Keratinocyte (primary cell): Measurements from ENCODE around the gene KHDC4. TPM values are rescaled to one million over a fixed set of nuclear protein-coding genes. Genes with fewer than 3 reads are reported as not detected.

Source experiments
- DNase-seq: peaks from one replicate; pipeline ENCODE4 v3.0.0-alpha.2; 2011; ENCODE audit warnings: low read depth, missing footprints, low spot score
- FAIRE-seq: peaks from 2 replicates; lab custom pipeline; 2011; peaks lifted over from hg19 to GRCh38; lab: Jason Lieb, UNC
- H2AFZ ChIP-seq: 2 replicates; pipeline ENCODE4 v1.6.0; 2012; ENCODE audit warnings: low read length, control low read depth, inconsistent platforms; ENCODE audit not compliant: control insufficient read depth
- H3K27ac ChIP-seq: 2 replicates; pipeline ENCODE4 v1.5.1; 2011; ENCODE audit warnings: low read length; ENCODE audit not compliant: control insufficient read depth, insufficient read depth
- H3K27me3 ChIP-seq: 3 replicates; pipeline ENCODE4 v1.6.0; 2011; ENCODE audit warnings: low read length; ENCODE audit not compliant: control insufficient read depth, insufficient read depth; ENCODE audit errors: extremely low read depth
- H3K36me3 ChIP-seq, 2 experiments: 2 replicates in 1 of 2; 3 replicates in 1 of 2; pipeline ENCODE4 v1.5.1; 2011; ENCODE audit warnings: low read length in 2 of 2, mild to moderate bottlenecking in 1 of 2; ENCODE audit not compliant: control insufficient read depth in 2 of 2, insufficient read depth in 2 of 2; ENCODE audit errors: extremely low read depth in 1 of 2
- H3K4me1 ChIP-seq: 3 replicates; pipeline ENCODE4 v1.5.1; 2011; ENCODE audit warnings: low read length; ENCODE audit not compliant: control insufficient read depth, insufficient read depth; ENCODE audit errors: extremely low read depth
- H3K4me2 ChIP-seq: 3 replicates; pipeline ENCODE4 v1.6.0; 2011; ENCODE audit warnings: low read depth, low read length; ENCODE audit not compliant: control insufficient read depth, insufficient read depth; ENCODE audit errors: extremely low read depth
- H3K4me3 ChIP-seq, 3 experiments: fragments of 200-600 bp in 1 of 3; sonication (generic) in 1 of 3; 2 replicates in 2 of 3; 3 replicates in 1 of 3; pipeline ENCODE4 v1.5.1; 2011 to 2016; ENCODE audit warnings: low read length in 3 of 3, mild to moderate bottlenecking in 3 of 3, control low read depth in 2 of 3, inconsistent platforms in 1 of 3, low read depth in 1 of 3, mixed read lengths in 1 of 3, mixed run types in 1 of 3, moderate library complexity in 1 of 3; ENCODE audit not compliant: control insufficient read depth in 2 of 3, insufficient read depth in 2 of 3; ENCODE audit errors: extremely low read depth in 1 of 3
- H3K79me2 ChIP-seq: 2 replicates; pipeline ENCODE4 v1.6.0; 2012; ENCODE audit warnings: low read length; ENCODE audit not compliant: control insufficient read depth, insufficient read depth
- H3K9ac ChIP-seq: 3 replicates; pipeline ENCODE4 v1.6.0; 2011; ENCODE audit warnings: low read length; ENCODE audit not compliant: control insufficient read depth, insufficient read depth; ENCODE audit errors: extremely low read depth
- H3K9me1 ChIP-seq: 3 replicates; pipeline ENCODE4 v1.6.0; 2011; ENCODE audit warnings: low read length; ENCODE audit not compliant: control insufficient read depth, insufficient read depth; ENCODE audit errors: extremely low read depth
- H3K9me3 ChIP-seq: 2 replicates; pipeline ENCODE4 v1.5.1; 2012; ENCODE audit warnings: low read depth, low read length; ENCODE audit not compliant: control insufficient read depth
- H4K20me1 ChIP-seq: 3 replicates; pipeline ENCODE4 v1.6.0; 2011; ENCODE audit warnings: low read length; ENCODE audit not compliant: control insufficient read depth, insufficient read depth; ENCODE audit errors: extremely low read depth
- CTCF ChIP-seq, 3 experiments: IDR thresholded peaks in 1 of 3; conservative IDR thresholded peaks in 1 of 3; optimal IDR thresholded peaks in 1 of 3; 2 replicates in 2 of 3; 3 replicates in 1 of 3; pipeline versions ENCODE3 to v1.5.1; 2011; ENCODE audit warnings: low read length in 3 of 3, mild to moderate bottlenecking in 3 of 3, moderate library complexity in 2 of 3, control low read depth in 1 of 3, inconsistent platforms in 1 of 3; ENCODE audit not compliant: insufficient read depth in 2 of 3; ENCODE audit errors: extremely low read depth in 1 of 3
- EZH2 ChIP-seq: IDR thresholded peaks from one replicate; pipeline ENCODE4 v1.6.1; 2012; ENCODE audit warnings: inconsistent platforms, mild to moderate bottlenecking, low read length, moderate library complexity
- dilution Hi-C: fragments of 300-500 bp; cut with MboI; formaldehyde crosslinking; loops from one replicate; pipeline ENCODE4 v1.7.0; 2020; ENCODE audit warnings: low sequenced_read_pairs; ENCODE audit not compliant: extremely low pct_ligation_motif_present
- polyA plus RNA-seq, 5 experiments: library from polyadenylated mRNA; depleted of rRNA in 3 of 5; stranded (reverse) in 3 of 5; stranded (forward) in 1 of 5; unstranded in 1 of 5; fragments of >200 nt; gene quantifications; 1 replicate in 1 of 5; 2 replicates in 3 of 5; 3 replicates in 1 of 5; pipeline versions ENCODE4 v1.2.1 to v1.2.3, GENCODE V29; 2011 to 2012; ENCODE audit warnings: missing spikeins in 2 of 5, low read depth in 1 of 5, low replicate concordance in 1 of 5

The KHDC4 gene
- polyA plus RNA-seq, 1 donor (not counting 4 experiments of a cell fraction or from before 2014, with no cell fraction given), result 51.3 TPM

GRCh38 chr1:155899683-155900082, 34.5 kb downstream of the KHDC4 start:
- Histone ChIP-seq H3K4me3 (no peak overlapping the region), H3K9me3 (no peaks in the 10 kb centered on the region), H4K20me1 (no peaks in the 10 kb centered on the region), H3K27ac (no peak overlapping the region), H3K4me2 (no peak overlapping the region), H3K27me3 (no peaks in the 10 kb centered on the region), H2AFZ (no peak overlapping the region), H3K79me2 (no peaks in the 10 kb centered on the region), H3K36me3 (peaks cover 22 to 30% of the 10 kb centered on the region in 2 experiments), H3K9me1 (no peaks in the 10 kb centered on the region), H3K4me1 (no peaks in the 10 kb centered on the region), H3K9ac (no peak overlapping the region)
- DNase-seq, result no peak
- dilution Hi-C loops, result no loop called here
- TF ChIP-seq CTCF (optimal IDR thresholded peaks at IDR 0.05 in 1 of 3, IDR thresholded peaks at IDR 0.05 in 1 of 3, conservative IDR thresholded peaks at IDR 0.05 in 1 of 3; ENCODE audit: extremely low read depth in 1 of 3, insufficient read depth in 2 of 3, low read length in 3 of 3), result no peak
- TF ChIP-seq EZH2, result no peak
- no peak for FAIRE-seq

GRCh38 chr1:155898888-155899287, 35.3 kb downstream of the KHDC4 start:
- Histone ChIP-seq H4K20me1 (no peaks in the 10 kb centered on the region), H3K27me3 (no peaks in the 10 kb centered on the region), H3K27ac (no peak overlapping the region), H3K4me1 (peaks cover 3% of the 10 kb centered on the region), H3K4me2 (no peak overlapping the region), H3K9ac (no peak overlapping the region), H2AFZ (no peak overlapping the region), H3K9me1 (no peaks in the 10 kb centered on the region), H3K4me3 (no peak overlapping the region), H3K79me2 (no peaks in the 10 kb centered on the region), H3K9me3 (no peaks in the 10 kb centered on the region), H3K36me3 (peaks cover 15 to 22% of the 10 kb centered on the region in 2 experiments)
- no peak for DNase-seq
- no peak for TF ChIP-seq CTCF (optimal IDR thresholded peaks at IDR 0.05 in 1 of 3, IDR thresholded peaks at IDR 0.05 in 1 of 3, conservative IDR thresholded peaks at IDR 0.05 in 1 of 3; ENCODE audit: extremely low read depth in 1 of 3, insufficient read depth in 2 of 3, low read length in 3 of 3)
- no peak for TF ChIP-seq EZH2
- dilution Hi-C loops, result no loop called here
- FAIRE-seq, result no peak
